ENCODE data around the gene RPS6KA1.
"Not testable (repeated sequence)": the region's sequence is repeated elsewhere in the genome, so short reads cannot be mapped to it uniquely, and the experiment has no call there.

The RPS6KA1 gene

GRCh38 chr1:26555550-26555981, 26.0 kb downstream of the RPS6KA1 start:
- no peak for DNase-seq (ENCODE audit: low read depth)

- no peak for DNase-seq (ENCODE audit: low read depth)
Measured at GRCh38 chr1:26556111-26556510, 26.6 kb downstream of the RPS6KA1 start.

GRCh38 chr1:26557008-26557407, 27.4 kb downstream of the RPS6KA1 start:
- DNase-seq (ENCODE audit: low read depth): no peak

GRCh38 chr1:26558685-26559048, 29.1 kb downstream of the RPS6KA1 start:
- no peak for DNase-seq (ENCODE audit: low read depth)

- DNase-seq (ENCODE audit: low read depth): no peak
Measured at GRCh38 chr1:26560403-26560780, 30.8 kb downstream of the RPS6KA1 start.

- no peak for DNase-seq (ENCODE audit: low read depth)
Measured at GRCh38 chr1:26570287-26570686, 40.7 kb downstream of the RPS6KA1 start.

- DNase-seq (ENCODE audit: low read depth): no peak
Measured at GRCh38 chr1:26571381-26571780, 41.8 kb downstream of the RPS6KA1 start.

- no peak for DNase-seq (ENCODE audit: low read depth)
Measured at GRCh38 chr1:26574018-26574417, 44.5 kb downstream of the RPS6KA1 start.

- no peak for DNase-seq (ENCODE audit: low read depth)
Measured at GRCh38 chr1:26574719-26575251, 45.2 kb downstream of the RPS6KA1 start.

GRCh38 chr1:26575348-26575747, 45.8 kb downstream of the RPS6KA1 start:
- no peak for DNase-seq (ENCODE audit: low read depth)

- no peak for DNase-seq (ENCODE audit: low read depth)
Measured at GRCh38 chr1:26578167-26578566, 48.6 kb downstream of the RPS6KA1 start.

- no peak for DNase-seq (ENCODE audit: low read depth)
Measured at GRCh38 chr1:26579681-26580111, 50.1 kb downstream of the RPS6KA1 start.

- DNase-seq (ENCODE audit: low read depth): no peak
Measured at GRCh38 chr1:26580116-26580515, 50.6 kb downstream of the RPS6KA1 start.

GRCh38 chr1:26581287-26581651, 51.7 kb downstream of the RPS6KA1 start:
- no peak for DNase-seq (ENCODE audit: low read depth)

GRCh38 chr1:26582053-26582835, 52.7 kb downstream of the RPS6KA1 start:
- DNase-seq (ENCODE audit: low read depth): peak; percentile 19

GRCh38 chr1:26582836-26583460, 53.4 kb downstream of the RPS6KA1 start:
- DNase-seq (ENCODE audit: low read depth): peak; percentile 86

- peak; percentile 52 for DNase-seq (ENCODE audit: low read depth)
Measured at GRCh38 chr1:26583646-26584485, 54.3 kb downstream of the RPS6KA1 start.

GRCh38 chr1:26584588-26584987, 55.0 kb downstream of the RPS6KA1 start:
- not testable (repeated sequence) for DNase-seq (ENCODE audit: low read depth)

- DNase-seq (ENCODE audit: low read depth): no peak
Measured at GRCh38 chr1:26585471-26585870, 55.9 kb downstream of the RPS6KA1 start.

GRCh38 chr1:26593385-26593784, 63.8 kb downstream of the RPS6KA1 start:
- no peak for DNase-seq (ENCODE audit: low read depth)

GRCh38 chr1:26594593-26594992, 65.0 kb downstream of the RPS6KA1 start:
- not testable (repeated sequence) for DNase-seq (ENCODE audit: low read depth)

- DNase-seq (ENCODE audit: low read depth): peak; percentile 71
Measured at GRCh38 chr1:26597629-26598039, 68.1 kb downstream of the RPS6KA1 start.

- no peak for DNase-seq (ENCODE audit: low read depth)
Measured at GRCh38 chr1:26598890-26599289, 69.3 kb downstream of the RPS6KA1 start.

Measured in ELR (cell line).